AG10803 (cell line): ENCODE measurements around the gene PSAP.
"Not testable (repeated sequence)": the region's sequence is repeated elsewhere in the genome, so short reads cannot be mapped to it uniquely, and the experiment has no call there.

Source experiments
- DNase-seq: peaks from one replicate; pipeline ENCODE4 v3.0.0; 2010; ENCODE audit warnings: low read depth
- H3K4me3 ChIP-seq: 2 replicates; pipeline ENCODE4 v1.5.1; 2011; ENCODE audit warnings: mild to moderate bottlenecking, low read length, control low read depth
- TF ChIP-seq, protein P1 (sequence below): conservative IDR thresholded peaks from 2 replicates; pipeline ENCODE4 v1.5.1; 2011; ENCODE audit warnings: mild to moderate bottlenecking, low read length, control low read depth, inconsistent platforms

The PSAP gene

DNA sequence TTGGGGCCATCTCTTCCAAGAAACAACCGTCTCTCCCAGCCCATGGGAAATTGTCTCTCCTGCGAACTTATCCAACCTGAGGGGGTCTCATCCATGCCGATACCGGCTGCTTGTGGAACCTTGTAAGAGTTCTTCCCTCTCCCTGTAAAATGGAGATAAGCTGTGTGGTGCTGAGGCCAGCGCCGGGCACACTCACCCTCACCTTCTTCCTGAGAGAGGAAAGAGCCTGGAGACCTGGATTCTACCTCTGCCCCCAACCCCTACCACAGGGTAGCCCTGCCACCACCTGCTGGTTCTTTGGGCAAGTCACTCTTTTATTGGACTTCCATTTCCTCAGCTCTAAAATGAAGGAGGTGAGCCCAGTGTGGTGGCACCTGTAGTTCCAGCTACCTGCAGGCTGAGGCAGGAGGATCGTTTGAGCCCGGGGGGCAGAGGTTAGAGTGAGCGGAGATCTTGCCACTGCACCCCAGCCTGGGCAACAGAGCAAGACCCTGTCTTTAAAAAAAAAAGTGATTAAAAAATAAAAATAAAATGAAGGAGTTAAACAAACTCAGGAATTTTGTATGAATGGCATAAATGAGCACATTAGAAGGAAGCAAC, 38.4 kb upstream of the PSAP start:
- TF ChIP-seq, protein P1, sequence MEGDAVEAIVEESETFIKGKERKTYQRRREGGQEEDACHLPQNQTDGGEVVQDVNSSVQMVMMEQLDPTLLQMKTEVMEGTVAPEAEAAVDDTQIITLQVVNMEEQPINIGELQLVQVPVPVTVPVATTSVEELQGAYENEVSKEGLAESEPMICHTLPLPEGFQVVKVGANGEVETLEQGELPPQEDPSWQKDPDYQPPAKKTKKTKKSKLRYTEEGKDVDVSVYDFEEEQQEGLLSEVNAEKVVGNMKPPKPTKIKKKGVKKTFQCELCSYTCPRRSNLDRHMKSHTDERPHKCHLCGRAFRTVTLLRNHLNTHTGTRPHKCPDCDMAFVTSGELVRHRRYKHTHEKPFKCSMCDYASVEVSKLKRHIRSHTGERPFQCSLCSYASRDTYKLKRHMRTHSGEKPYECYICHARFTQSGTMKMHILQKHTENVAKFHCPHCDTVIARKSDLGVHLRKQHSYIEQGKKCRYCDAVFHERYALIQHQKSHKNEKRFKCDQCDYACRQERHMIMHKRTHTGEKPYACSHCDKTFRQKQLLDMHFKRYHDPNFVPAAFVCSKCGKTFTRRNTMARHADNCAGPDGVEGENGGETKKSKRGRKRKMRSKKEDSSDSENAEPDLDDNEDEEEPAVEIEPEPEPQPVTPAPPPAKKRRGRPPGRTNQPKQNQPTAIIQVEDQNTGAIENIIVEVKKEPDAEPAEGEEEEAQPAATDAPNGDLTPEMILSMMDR = no peak
- H3K4me3 ChIP-seq = peak overlapping the region; percentile 68
- no peak for DNase-seq

DNA sequence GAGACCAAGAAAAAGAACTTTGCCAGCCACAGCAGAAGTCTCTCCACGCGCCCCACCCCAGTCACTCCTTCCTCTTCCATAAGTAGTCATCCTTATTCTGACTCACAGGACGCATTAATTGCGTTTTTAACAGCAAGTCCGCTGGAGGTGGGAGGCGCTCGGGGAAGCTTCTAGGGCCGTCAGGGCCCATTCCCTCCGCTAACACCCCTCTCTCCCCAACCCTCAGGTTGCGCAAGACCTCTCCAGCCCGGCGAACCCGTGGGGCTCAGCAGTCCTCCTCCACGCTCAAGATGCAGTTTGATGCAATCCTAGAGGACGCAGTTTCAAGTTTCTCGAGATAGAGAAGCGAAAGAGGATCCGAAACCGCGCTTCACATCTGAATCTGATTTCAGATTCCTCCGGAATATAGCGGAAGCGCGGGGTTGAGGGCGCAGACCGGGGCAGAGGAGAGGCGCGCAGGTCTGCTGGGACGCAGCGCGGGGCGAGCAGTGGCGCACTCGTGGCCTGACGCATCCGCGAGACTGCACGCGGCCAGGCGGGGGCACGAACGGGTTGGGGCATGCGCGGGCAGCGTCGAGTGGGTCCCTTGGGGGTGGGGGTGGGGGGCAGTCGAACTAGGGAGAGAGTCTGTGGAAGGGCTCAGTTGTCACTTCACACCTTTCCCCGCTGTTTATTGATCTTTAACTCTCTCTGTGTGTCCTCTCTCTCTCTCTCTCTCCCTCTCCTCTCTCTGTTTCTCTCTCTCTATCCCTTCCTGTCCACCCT, 37.8 kb upstream of the PSAP start:
- H3K4me3 ChIP-seq = peak overlapping the region; percentile 68
- peak; percentile 88 for DNase-seq
- TF ChIP-seq, protein P1 = peak; percentile 1; the same call in 1 of the 2 replicates

DNA sequence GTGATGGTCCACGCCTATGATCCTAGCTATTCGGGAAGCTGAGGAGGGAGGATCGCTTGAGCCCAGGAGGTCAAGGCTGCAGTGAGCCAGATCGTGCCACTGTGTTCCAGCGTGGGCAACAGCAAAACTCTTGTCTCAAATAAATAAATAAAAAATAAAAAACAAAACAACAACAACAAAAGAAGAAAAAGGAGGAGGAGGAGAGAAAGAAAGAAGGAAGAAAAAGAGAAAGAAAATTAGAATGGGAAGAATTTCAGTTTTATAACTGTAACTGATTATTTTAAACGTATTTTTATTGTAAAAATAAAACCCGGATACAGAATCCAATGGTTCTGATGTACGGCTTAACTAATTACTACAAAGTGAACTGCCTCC, 37.2 kb upstream of the PSAP start:
- TF ChIP-seq, protein P1 = no peak
- no peak for DNase-seq
- peak overlapping the region; percentile 68 for H3K4me3 ChIP-seq

DNA sequence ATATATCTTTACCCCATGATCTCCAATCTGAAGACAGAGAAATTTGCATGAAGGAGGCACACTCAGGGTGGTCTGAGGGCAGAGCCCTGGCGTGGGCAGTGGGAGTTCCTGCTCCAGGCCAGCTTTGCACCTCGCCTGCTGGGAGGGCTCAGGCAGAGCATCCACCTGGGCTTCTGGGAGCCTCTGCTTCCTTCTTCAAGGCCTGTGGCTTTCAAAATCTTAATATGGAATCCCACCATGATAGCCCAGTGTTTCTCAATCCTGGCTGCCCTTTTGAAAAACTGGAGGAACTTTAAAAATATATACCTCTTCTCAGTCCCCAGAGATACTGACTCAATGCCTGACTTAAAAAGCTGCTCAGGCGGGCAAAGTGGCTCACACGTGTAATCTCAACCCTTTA, 36.7 kb upstream of the PSAP start:
- H3K4me3 ChIP-seq = peak overlapping the region; percentile 68
- DNase-seq = no peak
- TF ChIP-seq, protein P1 = no peak

DNA sequence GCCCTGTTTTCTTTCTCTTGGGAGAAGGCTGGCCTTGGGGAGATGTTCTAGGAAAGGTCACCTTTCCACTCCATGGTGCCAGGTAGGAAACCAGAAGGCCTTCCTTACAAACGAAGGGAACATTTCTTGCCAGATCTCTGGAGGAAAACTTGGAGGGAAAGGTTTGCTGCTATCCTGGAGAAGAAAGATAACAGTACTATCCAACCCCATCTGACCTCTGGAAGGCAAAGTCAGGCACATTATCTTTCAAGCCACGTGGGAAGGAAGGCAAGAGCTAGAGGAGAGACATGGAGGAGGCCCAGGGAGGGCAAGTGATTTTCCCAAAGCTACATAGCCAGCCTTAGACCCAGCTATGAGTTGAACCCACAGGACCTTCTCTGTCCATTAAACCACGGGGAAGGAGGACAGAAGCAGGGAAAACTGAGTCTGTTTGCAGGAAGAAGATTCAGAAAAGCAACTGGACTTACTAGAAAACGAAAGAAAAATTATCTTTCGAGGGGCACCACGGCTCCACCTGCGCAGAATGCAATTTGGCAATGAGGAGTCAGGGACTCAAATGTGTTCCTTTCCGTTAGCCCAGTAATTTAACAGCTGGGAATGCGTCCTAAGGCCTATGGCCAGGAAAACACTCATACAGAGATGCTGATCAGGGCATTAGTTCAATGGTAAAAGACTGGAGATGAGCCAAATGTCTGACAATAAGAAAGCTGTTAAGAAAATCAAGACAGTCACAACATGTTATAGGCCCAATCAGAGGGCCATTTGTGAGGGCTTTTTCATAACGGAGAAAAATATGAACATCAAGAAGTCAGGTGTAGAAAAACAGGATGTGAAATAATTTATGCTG, 32.0 kb upstream of the PSAP start:
- DNase-seq = no peak

DNA sequence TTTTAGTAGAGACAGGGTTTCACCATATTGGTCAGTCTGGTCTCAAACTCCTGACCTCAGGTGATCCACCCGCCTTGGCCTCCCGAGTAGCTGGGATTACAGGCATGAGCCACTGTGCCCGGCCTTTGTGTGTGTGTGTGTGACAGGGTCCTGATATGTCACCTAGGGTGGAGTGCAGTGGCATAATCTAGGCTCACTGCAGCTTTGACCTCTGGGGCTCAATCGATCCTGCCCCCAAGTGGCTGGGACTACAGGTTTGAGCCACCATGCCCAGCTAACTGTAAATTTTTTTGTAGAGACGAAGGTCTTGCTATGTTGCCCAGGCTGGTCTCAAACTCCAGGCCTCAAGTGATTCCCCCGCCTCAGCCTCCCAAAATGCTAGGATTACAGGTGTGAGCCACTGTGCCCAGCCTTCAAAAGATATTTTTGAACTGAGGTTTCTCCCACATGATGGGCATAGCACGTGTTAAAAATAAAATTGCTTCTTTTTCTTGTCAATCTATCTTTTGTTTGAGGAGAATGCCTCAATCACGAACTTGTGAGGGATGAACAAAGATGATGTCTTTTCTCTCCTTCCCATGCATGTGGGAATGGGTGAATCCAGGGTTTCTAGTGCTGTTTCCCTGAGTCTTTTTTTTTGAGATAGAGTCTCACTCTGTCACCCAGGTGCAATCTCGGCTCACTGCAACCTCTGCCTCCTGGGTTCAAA, 30.8 kb upstream of the PSAP start:
- TF ChIP-seq, protein P1 = no peak
- no peak overlapping the region for H3K4me3 ChIP-seq
- DNase-seq = no peak

More for the DNA sequence above, 32.0 kb upstream of the PSAP start:
- TF ChIP-seq, protein P1 = no peak
- no peak overlapping the region for H3K4me3 ChIP-seq

DNA sequence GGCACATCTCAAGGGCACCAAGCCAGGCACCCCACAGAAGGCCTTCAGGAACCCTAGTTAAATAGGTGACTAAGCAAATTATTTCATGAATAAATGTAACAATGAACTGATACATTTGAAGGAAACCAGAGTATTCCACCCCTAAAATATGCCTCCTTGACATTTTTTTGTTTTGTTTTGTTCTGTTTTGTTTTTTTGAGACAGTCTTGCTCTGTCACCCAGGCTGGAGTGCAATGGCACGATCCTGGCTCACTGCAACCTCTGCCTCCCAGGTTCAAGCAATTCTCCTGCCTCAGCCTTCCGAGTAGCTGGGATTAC, 30.2 kb upstream of the PSAP start:
- H3K4me3 ChIP-seq, DNase-seq: not testable (repeated sequence)
